Stimulated activated CD4-positive, alpha-beta T cell treated with anti-CD3 and anti-CD28 coated beads, Interleukin-1b, Interleukin-23, amount 100 ng/mL, for 1 hour (primary cell): Measurements from ENCODE around the gene AGGF1.
"Not testable (repeated sequence)": the region's sequence is repeated elsewhere in the genome, so short reads cannot be mapped to it uniquely, and the experiment has no call there.

Experiments
- DNase-seq, 2 donors: peaks; one replicate each; pipeline ENCODE4 v3.0.0-alpha.2; 2020; ENCODE audit warnings: low read depth in 2 of 2

AGGF1 gene

GRCh38 chr5:77086368-77086688 lies 56.1 kb downstream of the AGGF1 start:
- no peak for DNase-seq

GRCh38 chr5:77086689-77087483 lies 56.7 kb downstream of the AGGF1 start, which contains the start of gene ZBED3:
Gene ZBED3 (minus strand): TSS chr5:77087285. CDS start chr5:77077878, 9,407 bp downstream.
- no peak for DNase-seq

DNA sequence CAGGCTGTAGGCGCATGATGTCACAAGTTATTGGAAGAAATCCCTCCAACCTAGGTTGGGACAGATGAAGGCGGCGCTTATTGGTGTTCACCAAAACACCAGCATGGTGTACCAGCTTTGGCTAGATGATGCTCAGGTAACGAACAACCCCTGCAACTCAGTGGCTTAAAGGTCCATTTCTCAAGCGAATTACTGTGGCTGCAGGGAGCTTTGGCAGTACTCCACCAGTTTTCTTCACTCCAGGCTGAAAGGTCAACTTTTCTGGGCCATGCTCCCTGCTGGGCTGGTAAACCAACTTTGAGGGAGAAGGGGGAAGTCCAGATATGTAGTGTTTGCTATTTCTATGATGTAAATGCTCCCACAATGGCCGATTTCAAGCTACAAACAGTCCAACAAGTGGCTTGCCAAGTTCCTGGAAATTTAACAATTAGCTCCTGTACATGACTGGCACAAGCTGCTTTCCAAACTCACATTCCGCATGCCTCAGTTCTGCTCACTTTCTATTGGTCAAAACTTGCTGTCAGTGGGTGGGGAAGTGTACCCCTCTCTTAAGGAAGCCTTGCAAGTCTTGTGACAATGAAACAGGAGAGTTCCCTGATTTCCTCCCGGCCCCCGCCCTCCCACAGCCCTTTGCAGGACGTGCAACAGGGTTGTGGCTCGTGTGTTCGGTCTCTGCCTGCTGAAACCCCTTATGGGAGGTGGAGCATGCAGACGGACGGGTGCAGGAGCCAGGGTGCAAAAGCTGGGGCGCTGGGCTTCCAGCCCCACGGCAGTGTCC lies 57.5 kb downstream of the AGGF1 start:
- DNase-seq, result no peak

- DNase-seq, result no peak
Measured at GRCh38 chr5:77095189-77095588, 65.0 kb downstream of the AGGF1 start.

DNA sequence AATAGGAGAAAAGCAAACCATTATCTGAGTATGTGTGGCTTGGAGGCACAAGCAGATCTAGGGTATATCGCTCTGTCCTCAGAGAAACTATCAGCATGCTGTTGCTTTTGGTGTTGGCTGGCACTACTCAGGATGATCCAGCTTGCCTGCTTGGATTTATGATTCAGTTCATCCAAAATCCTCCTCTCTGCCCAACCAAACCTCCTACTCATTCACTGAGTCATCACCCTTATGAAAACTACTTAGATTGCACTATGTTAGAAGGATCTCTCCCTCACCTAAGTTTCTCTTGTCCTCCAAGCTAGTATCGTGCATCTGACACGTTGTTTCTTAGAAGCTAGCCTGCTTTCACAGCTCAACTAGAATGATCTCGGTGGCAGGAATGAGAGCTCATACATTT lies 71.1 kb downstream of the AGGF1 start:
- DNase-seq, result no peak

DNA sequence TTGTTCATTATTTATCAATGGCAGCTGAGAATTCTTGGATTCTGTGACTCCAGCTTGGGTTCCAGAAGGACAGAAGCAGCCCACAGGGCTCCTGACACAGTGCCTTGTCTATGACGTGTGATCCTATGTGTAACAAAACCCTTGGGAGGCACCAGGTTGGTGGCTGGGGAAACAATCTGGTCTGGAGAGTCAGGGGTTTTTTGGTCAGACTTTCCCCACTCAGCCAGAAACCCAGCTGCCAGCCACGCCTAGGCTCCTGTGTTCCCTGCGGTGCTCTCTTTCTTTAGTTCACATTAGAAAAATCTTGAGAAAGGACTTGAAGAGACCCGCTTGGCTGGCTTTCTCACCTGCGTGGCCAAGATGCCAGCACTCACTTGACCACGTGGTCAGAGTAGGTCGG lies 72.3 kb downstream of the AGGF1 start:
- DNase-seq, result no peak

GRCh38 chr5:77103457-77103856 lies 73.3 kb downstream of the AGGF1 start:
- no peak for DNase-seq

GRCh38 chr5:77104813-77105212 lies 74.6 kb downstream of the AGGF1 start:
- DNase-seq, result no peak

- not testable (repeated sequence) for DNase-seq
Measured at GRCh38 chr5:77107035-77107434, 76.8 kb downstream of the AGGF1 start.
